ENCODE measurements around the gene SIGLEC8. TPM values are rescaled to one million over a fixed set of nuclear protein-coding genes. Genes with fewer than 3 reads are reported as not detected.
"Not testable (repeated sequence)": the region's sequence is repeated elsewhere in the genome, so short reads cannot be mapped to it uniquely, and the experiment has no call there.

SIGLEC8 gene
- total RNA-seq, 2 donors from 2014 or later: 0.28 to 0.41 TPM

- no peaks in the 10 kb centered on the region for H3K4me1 ChIP-seq (ENCODE audit: control insufficient read depth in 1 of 2, low read depth in 2 of 2)
- no peaks in the 10 kb centered on the region for H3K36me3 ChIP-seq
- TF ChIP-seq, protein P1, sequence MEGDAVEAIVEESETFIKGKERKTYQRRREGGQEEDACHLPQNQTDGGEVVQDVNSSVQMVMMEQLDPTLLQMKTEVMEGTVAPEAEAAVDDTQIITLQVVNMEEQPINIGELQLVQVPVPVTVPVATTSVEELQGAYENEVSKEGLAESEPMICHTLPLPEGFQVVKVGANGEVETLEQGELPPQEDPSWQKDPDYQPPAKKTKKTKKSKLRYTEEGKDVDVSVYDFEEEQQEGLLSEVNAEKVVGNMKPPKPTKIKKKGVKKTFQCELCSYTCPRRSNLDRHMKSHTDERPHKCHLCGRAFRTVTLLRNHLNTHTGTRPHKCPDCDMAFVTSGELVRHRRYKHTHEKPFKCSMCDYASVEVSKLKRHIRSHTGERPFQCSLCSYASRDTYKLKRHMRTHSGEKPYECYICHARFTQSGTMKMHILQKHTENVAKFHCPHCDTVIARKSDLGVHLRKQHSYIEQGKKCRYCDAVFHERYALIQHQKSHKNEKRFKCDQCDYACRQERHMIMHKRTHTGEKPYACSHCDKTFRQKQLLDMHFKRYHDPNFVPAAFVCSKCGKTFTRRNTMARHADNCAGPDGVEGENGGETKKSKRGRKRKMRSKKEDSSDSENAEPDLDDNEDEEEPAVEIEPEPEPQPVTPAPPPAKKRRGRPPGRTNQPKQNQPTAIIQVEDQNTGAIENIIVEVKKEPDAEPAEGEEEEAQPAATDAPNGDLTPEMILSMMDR (IDR thresholded peaks at IDR 0.05): no peak
- H3K4me3 ChIP-seq: no peak overlapping the region
- no peak overlapping the region for H3K27ac ChIP-seq
- peaks cover 4% of the 10 kb centered on the region for H3K9me3 ChIP-seq
- no peaks in the 10 kb centered on the region for H3K27me3 ChIP-seq (replicated peaks; ENCODE audit: insufficient read depth)
- DNase-seq (ENCODE audit: low spot score): no peak
- ATAC-seq (ENCODE audit: insufficient number of reproducible peaks, low FRiP score, low read depth): no peak
These were observed 45.1 kb upstream of the SIGLEC8 start for GRCh38 chr19:51503286-51503817.

DNA sequence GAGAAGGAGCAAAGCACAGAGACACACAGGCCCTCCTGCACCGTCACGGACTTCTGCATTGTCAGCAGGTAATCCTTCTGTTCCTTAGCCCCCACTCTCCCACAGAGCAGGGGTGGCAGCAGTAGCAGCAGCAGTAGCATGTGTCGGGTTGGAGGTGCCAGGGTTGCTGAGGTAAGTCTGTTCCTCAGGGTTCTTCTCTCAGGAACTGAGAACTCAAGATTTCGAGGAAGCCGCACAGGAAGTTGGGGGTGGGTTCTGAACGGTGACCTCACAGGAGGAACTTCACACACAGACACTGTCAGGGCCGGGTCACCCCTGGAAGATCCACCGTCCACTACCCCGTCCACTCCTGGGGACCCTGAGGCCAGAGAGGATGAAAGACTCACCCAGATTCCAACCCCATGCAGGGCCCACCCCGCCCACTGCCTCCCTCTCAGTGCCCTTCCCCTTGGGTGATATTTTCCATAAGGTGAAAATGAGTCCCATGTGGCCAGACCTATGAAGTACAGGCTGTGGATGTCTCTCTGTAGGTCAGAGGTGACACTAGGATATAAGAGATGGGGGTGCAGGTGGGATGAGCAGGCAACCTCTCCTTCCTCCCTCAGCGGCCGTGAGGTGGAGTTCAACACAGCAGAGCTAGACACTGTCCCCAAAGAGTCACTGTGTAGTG is 43.5 kb upstream of the SIGLEC8 start, which contains the start of gene SIGLEC12:
Gene SIGLEC12, minus strand, starts transcription at position 207 of the 670 bp plus-strand sequence. Its CDS starts 67 bp downstream, at position 140.
- no peak for DNase-seq (ENCODE audit: low spot score)

DNA sequence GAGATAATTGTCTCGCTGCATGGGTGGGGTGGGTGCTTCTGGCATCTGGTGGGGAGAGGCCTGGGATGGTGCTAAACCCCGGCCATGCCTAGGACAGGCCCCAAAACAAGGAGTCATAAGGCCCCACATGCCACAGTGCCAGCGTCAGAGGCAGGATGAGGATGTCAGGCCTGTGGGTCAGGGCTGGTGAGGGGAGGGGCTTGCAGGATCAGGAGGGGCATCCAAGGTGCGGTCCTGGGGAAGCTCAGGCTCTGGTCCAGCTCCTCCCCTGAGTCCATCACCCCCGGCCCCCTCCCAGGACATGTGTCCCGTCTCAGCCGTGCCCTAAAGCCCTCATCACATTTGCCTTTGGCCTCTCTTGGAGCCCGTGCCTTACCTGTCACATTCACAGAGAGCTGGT is 42.7 kb upstream of the SIGLEC8 start:
- not testable (repeated sequence) for H3K9me3 ChIP-seq; H3K4me3 ChIP-seq; ATAC-seq (ENCODE audit: insufficient number of reproducible peaks, low FRiP score, low read depth); H3K27ac ChIP-seq; H3K27me3 ChIP-seq (replicated peaks; ENCODE audit: insufficient read depth); H3K36me3 ChIP-seq; DNase-seq (ENCODE audit: low spot score); H3K4me1 ChIP-seq (ENCODE audit: control insufficient read depth in 1 of 2, low read depth in 2 of 2)

More for the DNA sequence above, 43.5 kb upstream of the SIGLEC8 start, which contains the start of gene SIGLEC12:
- Histone ChIP-seq H3K4me3 (no peak within 1 kb of the TSS), H3K36me3 (no peaks in the 10 kb centered on the region), H3K9me3 (peaks cover 4% of the 10 kb centered on the region), H3K27me3 (replicated peaks; ENCODE audit: insufficient read depth) (no peaks in the 10 kb centered on the region), H3K4me1 (ENCODE audit: control insufficient read depth in 1 of 2, low read depth in 2 of 2) (no peaks in the 10 kb centered on the region), H3K27ac (no peak within 1 kb of the TSS)
- no peak for ATAC-seq (ENCODE audit: insufficient number of reproducible peaks, low FRiP score, low read depth)
- TF ChIP-seq, protein P1 (IDR thresholded peaks at IDR 0.05): no peak

DNA sequence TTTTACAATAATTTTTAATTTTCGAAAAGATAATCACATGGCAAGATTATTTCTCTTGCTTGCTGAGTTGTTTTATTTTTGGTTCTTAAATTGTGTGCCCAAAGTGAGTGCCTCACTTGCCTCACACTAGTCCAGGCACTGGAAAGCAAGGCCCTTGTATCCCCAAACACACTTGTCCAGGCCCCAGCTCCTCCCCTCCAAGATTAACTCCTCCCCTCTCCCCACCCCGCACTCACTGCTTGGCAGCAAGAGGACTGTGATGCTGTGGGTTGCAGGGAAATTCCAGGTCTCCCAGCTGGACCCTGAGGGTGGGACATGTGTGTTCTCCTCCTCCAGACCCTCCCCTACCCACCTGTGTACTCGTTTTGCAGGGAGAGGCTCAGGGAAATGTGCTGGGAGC is 39.4 kb upstream of the SIGLEC8 start:
- Histone ChIP-seq H3K4me1 (ENCODE audit: control insufficient read depth in 1 of 2, low read depth in 2 of 2) (no peaks in the 10 kb centered on the region), H3K36me3 (no peaks in the 10 kb centered on the region), H3K27me3 (replicated peaks; ENCODE audit: insufficient read depth) (no peaks in the 10 kb centered on the region), H3K27ac (no peak overlapping the region), H3K9me3 (no peaks in the 10 kb centered on the region), H3K4me3 (no peak overlapping the region)
- DNase-seq (ENCODE audit: low spot score) (no peak), ATAC-seq (ENCODE audit: insufficient number of reproducible peaks, low FRiP score, low read depth) (no peak)
- TF ChIP-seq, protein P1 (IDR thresholded peaks at IDR 0.05): no peak

- no peak overlapping the region for H3K4me3 ChIP-seq
- ATAC-seq (ENCODE audit: insufficient number of reproducible peaks, low FRiP score, low read depth) (no peak), DNase-seq (ENCODE audit: low spot score) (no peak)
- H3K36me3 ChIP-seq: no peaks in the 10 kb centered on the region
- H3K4me1 ChIP-seq (ENCODE audit: control insufficient read depth in 1 of 2, low read depth in 2 of 2): no peaks in the 10 kb centered on the region
- H3K27ac ChIP-seq: no peak overlapping the region
- H3K9me3 ChIP-seq: no peaks in the 10 kb centered on the region
- TF ChIP-seq, protein P1 (IDR thresholded peaks at IDR 0.05): no peak
- H3K27me3 ChIP-seq (replicated peaks; ENCODE audit: insufficient read depth): no peaks in the 10 kb centered on the region
These were observed 35.5 kb upstream of the SIGLEC8 start for GRCh38 chr19:51493776-51494175.
